ENCODE measurements around the gene EI24.
"Not testable (repeated sequence)": the region's sequence is repeated elsewhere in the genome, so short reads cannot be mapped to it uniquely, and the experiment has no call there.

Gene EI24

DNA sequence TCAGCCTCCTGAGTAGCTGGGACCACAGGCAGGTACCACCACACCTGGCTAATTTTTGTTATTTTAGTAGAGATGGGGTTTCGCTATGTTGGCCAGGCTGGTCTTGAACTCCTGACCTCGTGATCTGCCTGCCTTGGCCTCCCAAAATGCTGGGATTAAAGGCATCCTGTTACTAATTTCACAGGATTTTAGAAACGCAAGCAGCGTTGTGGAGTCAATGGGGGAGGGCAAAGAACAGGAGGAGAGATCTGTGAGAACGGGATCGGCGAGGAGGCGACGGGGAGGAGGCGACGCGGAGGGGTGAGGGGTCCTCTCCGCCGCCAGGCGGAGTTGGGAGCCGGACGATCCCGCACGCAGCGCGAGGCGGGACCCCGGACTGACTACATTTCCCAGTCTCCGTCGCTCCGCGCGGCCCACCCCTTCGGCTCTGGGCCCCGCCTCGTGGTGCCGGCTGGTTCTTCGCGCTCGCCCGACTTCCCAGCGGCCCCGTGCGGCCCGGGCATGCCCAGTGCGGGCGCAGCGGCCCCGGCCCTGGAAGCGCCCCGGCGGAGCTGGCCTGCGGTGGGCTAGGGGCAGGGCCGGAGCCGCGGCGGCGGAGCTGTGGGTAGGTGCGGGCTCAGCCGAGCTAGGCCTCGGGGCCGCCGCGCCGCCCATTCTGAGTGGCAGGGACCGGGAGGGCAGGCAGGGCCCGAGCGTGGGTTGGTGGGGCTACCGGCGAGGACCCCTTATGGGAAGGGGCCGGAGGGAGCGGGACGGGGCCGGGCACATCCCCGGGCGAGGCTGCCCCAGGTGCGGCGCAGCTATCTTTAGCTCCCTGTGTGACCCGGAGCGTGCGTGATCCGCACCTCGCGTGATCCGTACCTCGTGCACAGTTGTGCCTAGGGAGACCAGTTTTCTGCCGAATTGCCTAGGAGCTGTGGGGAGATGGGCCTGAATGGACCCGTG lies at the start of gene EI24:
TSS of gene EI24 (plus strand) at position 508 of the 945 bp plus-strand sequence. CDS start 3,051 bp downstream, outside the sequence.
- DNase-seq, result peak; percentile 91

GRCh38 chr11:125519860-125520834 lies 49.1 kb upstream of the EI24 start:
- no peak for DNase-seq

GRCh38 chr11:125525303-125525702 lies 44.0 kb upstream of the EI24 start:
- no peak for DNase-seq

GRCh38 chr11:125532668-125533067 lies 36.6 kb upstream of the EI24 start:
- DNase-seq, result no peak

GRCh38 chr11:125535585-125535984 lies 33.7 kb upstream of the EI24 start:
- no peak for DNase-seq

DNA sequence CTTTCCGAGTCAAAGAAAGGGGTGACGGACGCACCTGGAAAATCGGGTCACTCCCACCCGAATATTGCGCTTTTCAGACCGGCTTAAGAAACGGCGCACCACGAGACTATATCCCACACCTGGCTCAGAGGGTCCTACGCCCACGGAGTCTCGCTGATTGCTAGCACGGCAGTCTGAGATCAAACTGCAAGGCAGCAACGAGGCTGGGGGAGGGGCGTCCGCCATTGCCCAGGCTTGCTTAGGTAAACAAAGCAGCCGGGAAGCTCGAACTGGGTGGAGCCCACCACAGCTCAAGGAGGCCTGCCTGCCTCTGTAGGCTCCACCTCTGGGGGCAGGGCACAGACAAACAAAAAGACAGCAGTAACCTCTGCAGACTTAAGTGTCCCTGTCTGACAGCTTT lies 32.4 kb upstream of the EI24 start:
- DNase-seq, result not testable (repeated sequence)

GRCh38 chr11:125542709-125543108 lies 26.6 kb upstream of the EI24 start:
- DNase-seq, result no peak

- DNase-seq, result no peak
Measured at GRCh38 chr11:125550780-125551179, 18.5 kb upstream of the EI24 start.

DNA sequence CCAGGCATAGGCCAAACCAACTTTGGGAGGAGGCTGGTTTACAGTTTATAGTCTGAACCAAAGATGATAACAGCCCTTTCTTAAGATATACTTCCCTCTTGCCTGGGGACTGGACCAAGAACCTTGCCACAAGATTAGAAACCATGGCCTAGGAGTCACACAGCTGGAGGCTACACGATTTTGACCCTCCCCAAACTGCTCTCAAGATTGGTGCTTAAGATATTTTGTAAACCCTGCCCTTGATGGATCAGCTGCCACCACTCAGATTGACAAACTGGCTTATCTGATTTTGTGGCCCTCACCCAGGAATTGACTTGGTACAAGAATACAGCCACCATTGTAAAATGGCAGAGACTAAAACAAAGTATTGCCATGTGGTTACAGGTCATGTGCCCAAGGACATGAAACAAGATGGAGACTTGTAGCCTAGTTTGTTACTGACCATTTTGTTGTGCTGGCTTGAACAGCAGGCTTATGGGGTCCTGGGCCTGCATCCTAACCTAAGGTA lies 17.4 kb upstream of the EI24 start:
- no peak for DNase-seq

- no peak for DNase-seq
Measured at GRCh38 chr11:125552927-125553326, 16.4 kb upstream of the EI24 start.

GRCh38 chr11:125553357-125553756 lies 15.9 kb upstream of the EI24 start:
- no peak for DNase-seq

DNA sequence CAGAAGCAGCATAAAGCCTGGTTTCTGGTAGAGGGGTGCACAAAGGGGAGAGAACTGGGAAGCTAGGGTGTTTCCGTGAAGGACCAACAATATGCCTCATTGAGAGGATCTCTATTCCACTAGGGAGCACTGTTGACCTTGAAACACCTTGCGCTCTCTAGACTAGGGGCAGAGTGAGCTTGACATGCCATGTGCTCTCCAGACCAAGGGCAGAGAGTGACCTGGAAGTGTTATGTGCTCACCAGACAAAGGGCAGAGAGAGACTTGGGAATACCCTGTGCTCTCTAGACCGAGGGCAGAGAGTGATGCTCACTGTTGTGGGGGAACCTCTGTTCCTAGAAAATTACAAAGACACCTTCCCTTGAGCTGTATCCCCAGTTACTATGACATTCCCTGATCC lies 15.2 kb upstream of the EI24 start:
- DNase-seq, result no peak

- no peak for DNase-seq
Measured at GRCh38 chr11:125559888-125560287, 9.4 kb upstream of the EI24 start.

DNA sequence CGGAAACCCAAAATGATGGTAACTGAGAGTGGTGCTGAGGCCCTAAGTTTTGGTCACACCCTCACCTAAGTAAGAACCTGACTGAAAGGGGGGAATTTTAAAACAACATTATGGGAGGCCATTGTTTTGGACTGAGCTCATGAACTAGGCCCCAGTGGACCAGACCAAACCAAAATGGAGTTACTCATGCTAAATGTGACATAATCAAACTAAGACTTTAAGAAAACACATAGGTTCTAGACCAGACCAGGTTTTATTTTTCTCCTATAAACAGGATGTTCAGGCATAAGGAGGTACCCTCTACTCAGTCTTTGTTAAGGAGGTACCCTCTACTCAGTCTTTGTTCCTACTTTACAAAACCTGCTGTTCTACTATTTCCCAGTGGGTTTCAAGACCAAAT lies 7.4 kb upstream of the EI24 start:
- DNase-seq, result no peak

GRCh38 chr11:125562430-125562829 lies 6.8 kb upstream of the EI24 start:
- DNase-seq, result no peak

GRCh38 chr11:125564357-125564756 lies 4.9 kb upstream of the EI24 start:
- DNase-seq, result no peak

- DNase-seq, result no peak
Measured at GRCh38 chr11:125566235-125566634, 3.0 kb upstream of the EI24 start.

DNA sequence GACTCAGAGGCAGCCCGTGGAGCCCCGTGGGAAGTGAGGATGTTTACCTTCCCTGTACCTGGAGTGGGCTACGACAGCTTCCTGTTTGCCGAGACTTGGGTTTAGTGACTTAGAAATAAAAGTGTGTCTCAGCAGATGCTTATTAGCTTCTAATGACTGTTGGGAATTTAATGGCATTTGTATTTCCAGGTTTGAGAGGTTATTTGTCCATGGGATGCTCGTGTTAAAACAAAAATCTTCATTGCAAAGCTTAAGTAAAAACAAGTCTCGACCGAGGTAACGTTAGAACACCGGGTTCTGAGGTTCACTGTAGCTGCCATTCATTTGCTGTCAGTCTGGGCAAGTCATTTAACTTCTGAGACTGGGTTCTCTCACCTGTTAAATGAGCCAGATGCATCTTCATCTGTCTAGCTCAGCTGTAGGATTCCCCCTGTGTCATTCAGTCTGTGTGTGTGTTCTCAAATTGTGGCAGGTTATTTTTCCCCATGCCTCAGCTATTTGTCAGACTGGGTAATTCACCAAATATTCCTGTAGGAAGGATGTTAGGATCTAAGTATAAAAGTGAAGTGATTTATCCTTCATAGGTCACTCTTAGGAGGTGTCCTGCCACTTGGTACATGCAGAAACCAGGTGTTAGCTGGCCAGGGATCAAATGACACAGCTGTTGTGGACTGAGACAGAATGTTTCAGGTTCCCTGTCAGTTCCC lies 791 bp downstream of the EI24 start:
- DNase-seq, result peak; percentile 23

GRCh38 chr11:125570952-125571351 lies 1.7 kb downstream of the EI24 start:
- no peak for DNase-seq

DNA sequence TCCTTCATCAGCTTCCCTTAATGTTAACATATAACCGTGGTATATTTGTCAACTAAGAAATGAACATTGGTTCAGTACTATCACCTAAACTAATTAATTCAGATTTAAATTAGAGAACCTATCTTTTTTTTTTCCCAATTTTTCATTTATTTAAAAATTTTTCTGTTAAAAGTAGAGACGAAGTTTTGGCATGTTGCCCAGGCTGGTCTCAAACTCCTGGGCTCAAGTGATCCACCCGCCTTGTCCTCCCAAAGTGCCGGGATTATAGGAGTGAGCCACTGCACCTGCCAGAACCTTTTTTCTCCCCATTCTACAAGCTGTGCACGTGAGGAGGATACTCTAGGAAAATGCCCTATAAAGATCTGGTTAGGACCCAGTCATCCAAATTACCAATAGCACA lies 3.6 kb downstream of the EI24 start:
- DNase-seq, result no peak

- not testable (repeated sequence) for DNase-seq
Measured at GRCh38 chr11:125577181-125577580, 7.9 kb downstream of the EI24 start.

GRCh38 chr11:125578783-125579182 lies 9.5 kb downstream of the EI24 start:
- no peak for DNase-seq

- DNase-seq, result no peak
Measured at GRCh38 chr11:125579811-125580210, 10.5 kb downstream of the EI24 start.

Measured in NCI-H1092 treated with DMSO at 0.1 percent for 48 hours (cell line).